HG03354 (cell line): Measurements from ENCODE around the gene IGFL1.
"Not testable (repeated sequence)": the region's sequence is repeated elsewhere in the genome, so short reads cannot be mapped to it uniquely, and the experiment has no call there.

ENCODE experiments used
- ATAC-seq: cut with Tn5 transposase; IDR thresholded peaks from one replicate; pipeline ENCODE4 v1.9.1; 2021; ENCODE audit warnings: mild to moderate bottlenecking; ENCODE audit not compliant: unreplicated experiment, poor library complexity, severe bottlenecking

IGFL1 gene

DNA sequence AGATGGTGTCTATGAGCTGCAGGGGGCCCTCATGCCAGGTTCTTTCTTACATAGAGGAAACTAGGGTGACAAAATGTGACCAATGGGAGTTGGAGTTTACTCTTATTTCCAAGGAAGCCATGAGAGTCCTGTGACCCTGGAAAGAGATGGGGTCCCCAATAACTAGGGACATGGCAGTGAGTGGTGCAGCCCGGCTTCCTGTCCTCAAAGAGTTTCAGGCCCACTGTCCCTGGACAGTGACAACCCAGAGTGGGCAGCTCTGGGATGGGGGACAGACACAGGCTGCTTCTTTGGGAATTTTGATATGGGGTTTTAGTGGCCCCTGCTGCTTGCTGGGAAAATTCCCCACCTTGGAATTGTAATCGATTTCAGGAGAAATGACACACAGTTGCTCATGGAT is 8.4 kb upstream of the IGFL1 start:
- no peak for ATAC-seq

DNA sequence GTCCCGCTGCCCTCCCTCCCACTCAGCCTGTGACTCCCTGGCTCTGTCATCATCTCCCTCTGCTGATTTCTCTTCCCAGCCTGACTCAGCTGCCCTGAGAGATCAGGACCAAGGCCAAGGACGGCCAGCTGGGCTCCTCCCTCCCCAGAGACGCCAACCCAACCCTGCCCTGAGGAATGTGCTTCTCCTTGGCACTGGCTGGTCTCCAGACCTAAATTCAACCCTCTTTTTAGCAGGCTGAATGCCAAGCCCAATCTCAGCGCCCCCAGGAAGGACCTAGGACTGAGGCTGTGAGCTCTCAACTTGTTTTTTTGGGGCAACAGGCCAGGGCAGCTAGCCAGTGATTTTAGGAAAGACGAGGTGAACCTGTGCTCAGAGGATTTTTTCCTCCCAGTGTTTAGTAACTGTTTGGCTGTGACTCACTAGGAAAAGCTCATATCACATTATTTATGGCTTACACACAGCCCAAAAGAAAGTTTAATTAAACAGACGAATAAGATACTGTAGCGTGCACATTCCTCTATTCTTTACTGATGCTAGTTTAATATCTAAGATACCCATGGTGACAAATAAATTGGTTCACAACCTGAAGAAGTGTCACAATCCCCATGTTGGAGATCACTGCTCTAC is 7.4 kb upstream of the IGFL1 start:
- no peak for ATAC-seq

DNA sequence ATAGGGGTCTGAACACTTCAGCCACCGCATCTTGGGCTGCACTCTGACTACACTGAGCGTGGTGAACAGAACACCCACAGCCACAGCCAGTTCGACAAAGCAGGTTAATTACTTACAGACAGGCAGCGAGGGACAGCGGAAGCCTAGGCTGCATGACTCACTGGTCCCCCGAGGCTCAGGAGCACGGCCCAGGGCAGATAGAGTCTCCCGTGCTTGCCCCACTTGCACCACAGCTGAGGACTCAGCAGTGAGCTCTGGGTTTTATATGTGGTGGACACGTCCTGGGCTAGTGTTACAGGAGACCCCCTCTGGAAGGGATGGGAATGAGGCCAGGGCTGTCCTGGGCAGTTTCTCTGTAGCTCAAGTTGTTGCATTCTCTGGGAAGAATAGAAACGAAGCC is 5.8 kb upstream of the IGFL1 start:
- ATAC-seq = not testable (repeated sequence)

DNA sequence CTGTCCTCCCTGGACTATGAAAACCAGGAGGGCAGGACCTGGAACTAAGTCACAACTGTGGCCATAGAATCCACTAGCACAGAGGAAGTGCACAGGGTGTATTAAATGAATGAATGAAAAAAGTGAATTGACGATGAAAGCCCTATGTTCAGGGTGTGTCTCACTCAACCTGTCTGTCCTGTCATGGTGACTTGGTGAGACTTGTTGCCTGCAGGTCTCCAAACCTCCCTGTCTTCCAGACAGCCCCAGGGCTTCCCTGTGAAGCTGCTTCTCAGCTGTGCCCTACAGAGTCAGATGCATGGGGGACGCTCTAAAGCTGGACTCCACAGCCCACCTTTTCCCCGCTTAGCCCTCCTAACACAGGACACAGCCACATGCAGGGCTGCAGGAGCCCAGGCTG is 4.8 kb upstream of the IGFL1 start:
- ATAC-seq = no peak

DNA sequence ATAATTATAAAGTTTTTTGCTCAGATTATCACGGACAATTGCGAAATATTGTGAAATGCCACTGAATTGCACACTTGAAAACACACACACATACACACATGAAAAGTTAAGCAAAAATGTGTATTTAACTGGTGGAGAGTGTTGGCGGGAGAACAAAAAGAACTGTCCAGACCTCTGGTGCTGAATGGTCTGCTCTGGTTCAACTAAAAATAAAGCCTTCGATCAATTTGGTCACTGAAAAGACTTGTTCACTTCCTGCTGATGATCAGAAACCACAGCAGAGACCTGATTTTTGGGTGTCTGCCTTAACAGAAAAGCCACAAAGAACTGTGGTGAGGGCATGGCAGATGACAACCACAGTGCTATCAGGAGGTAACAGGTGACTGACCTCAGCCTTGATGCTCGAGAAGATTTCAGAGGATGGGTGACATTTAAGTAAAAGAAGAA is 4.0 kb upstream of the IGFL1 start:
- ATAC-seq = no peak

DNA sequence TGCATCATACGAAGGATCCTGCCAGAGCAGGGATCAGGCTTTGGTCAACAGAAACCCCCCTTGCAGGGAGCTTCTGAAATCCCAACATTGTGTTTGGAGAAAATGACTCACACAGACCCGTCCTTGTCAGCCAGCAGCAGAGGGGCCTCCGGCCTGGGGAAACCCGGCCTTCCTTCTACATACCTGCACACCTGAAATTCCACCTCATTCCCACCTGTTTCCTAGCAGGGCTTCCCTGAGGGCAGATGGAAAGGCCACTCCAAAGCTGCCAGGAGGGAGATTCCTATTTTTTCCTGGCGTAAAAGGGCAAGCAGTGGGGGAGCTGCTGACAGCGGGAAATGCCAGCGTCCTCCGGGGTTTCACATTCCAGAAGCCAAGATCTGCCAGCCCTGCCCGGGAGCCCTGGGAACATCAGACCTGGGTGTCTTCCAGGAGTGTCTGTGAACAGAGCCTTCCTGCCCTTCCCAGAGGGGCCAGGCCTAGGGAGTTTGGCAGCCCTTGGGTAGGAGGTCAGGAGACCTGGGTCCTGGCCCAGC is 3.0 kb upstream of the IGFL1 start:
- ATAC-seq = no peak

DNA sequence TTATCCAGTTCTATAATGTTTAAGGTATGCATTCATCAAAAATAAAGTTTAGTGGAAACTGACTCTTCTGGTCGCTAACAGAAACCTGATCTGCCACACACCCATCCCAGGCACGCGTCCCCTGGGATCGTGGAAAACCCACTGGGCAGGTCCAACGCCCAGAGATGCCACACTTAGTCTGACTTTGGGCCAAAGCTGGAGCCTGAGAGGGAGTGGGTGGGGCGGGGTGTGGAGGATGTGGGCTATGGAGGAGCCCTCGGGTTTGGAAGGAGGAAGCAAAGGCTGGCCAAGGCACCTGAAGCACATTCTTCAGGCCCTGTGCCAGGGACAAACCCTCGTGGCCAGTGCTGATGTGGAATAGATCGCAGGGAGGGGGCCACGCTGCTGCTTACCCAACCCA is 2.5 kb downstream of the IGFL1 start:
- no peak for ATAC-seq

DNA sequence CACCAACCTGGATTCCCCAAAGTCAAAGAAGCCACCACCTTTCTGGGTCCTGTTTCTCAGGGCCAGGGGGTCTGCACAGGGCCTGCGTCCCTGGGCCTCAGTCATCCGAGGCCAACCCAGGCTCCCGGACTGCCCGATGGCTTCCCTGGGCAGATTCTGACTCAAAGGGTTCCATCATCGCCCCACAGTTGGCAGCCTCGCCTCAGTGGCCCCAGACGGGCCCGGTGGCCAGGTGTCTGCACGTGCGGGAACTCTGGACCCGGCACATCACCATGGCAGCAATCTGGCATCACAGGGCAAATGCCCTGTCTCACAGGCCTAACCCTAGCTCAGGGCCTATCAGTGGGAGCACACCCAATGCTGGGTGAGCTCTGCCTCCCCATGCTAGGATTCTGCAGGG is 2.9 kb downstream of the IGFL1 start:
- ATAC-seq = no peak

DNA sequence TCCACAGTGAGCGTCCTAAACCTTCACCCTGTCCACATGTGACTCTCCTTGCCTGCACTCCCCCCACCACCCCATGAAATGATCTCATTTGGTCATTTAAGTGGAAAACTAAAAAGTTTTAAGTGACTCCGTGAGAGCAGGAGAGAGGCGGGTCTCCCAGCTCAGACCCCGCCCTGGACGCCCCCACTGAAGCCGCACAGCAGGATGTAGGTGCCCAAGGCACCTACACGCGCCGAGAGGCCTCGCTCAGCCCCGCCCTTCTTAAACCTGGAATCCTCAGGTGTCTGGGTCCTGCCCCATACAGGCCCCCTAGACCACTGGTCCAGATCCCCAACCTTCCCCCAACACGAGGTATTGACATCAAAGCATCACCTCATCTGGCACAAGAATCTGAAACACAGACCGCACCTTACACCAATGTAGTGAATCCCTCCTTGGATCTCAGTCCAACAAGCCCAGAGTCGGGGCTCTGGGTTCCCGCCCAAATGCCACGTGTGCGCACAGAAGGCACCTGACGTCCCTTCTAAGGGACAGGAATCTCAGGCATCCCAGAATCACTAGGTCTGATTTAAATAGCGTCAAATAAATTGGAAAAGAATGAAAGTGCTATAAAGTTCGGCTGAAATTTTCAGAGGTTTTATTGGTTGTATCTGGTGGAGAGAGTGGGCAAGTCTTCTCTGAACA is 3.5 kb downstream of the IGFL1 start:
- no peak for ATAC-seq

DNA sequence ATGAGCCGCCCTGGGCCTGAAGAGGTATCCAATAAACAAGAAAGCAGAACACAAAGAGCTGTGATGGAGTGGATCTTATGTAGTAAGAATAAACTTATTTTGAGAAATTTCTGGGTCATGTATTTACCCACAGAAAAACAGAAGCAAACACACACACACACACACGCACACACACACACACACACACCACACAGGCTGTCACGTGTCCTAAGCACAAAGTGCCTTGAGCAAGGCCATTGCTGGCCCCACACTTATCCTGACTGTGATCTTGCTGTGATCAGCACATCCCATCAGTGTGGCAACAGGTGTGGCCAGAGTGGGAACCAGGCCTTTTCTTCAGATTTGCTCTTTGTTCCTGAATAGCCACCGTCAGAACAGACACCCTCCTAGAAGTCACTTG is 4.3 kb downstream of the IGFL1 start:
- ATAC-seq = not testable (repeated sequence)

DNA sequence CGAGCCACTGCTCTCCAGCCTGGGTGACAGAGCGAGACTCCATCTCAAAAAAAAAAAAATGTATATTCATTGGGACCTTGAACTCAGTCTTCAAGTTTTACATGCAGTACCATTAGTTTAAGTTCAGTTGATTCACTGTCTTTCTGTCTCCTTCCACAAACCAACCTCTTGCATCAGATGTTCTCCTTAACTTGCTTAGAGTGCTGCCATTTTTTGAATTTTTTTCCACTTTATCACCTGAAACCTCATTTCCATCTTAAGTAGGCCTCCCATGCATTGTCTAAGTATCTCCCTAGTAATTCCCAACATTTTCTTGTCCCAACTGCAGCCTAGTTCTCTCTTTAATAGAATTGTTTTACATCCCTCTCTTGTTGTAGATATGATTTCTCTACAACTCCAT is 8.6 kb downstream of the IGFL1 start:
- ATAC-seq = not testable (repeated sequence)

DNA sequence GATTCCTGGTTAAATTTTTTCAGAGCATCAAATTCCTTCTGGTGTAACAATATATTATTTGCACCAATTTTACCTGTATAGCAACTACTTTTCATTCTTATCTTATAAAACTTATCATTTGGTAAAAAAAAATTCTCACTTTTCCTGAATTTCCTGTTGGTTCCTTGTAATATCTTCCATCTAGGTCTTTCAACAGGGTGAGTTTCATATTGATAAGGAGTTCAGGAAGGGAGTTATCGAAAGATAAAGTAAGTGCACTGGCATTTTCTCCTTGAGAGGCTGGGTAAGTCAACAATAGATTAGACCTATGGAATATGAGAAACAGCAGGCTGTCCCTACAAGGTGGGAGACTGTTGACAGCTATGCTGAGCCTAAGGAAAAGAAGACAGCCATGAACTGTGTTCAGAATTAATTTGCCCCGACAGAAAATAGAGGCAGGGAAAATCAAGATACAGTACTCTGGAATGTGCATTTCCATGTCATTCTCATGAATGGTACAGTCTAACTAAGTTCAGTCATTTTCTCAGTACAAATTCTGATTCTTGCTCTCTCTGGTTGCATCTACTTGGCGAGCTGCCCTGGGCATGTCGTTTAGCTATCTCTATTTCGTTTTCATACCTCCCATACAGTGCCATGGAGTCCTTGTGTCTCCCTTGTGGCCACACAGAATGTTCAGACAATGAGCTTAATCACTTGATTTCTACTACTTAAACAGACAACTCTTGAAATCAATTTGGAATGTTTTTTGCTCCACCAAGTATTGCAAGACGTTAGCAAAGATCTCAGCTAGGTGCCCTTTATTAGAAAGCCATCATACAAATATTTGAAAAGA is 9.9 kb downstream of the IGFL1 start:
- no peak for ATAC-seq

DNA sequence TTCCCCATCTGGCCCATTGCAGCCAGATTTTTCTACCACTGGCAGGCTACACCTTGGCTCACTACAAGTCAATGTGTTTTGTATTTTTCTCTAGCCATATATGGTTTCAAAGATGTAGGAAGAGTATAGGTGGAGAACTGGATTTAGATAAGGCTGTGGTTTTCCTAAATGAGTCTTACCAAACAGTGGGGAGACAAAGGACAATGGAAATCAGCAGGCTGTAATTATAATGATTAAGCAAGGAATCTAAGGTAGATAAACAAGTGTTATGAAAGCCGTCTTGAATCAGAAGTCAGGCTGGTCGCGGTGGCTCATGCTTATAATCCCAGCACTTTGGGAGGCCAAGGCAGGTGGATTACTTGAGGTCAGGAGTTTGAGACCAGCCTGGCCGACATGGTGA is 11.2 kb downstream of the IGFL1 start:
- ATAC-seq = no peak

DNA sequence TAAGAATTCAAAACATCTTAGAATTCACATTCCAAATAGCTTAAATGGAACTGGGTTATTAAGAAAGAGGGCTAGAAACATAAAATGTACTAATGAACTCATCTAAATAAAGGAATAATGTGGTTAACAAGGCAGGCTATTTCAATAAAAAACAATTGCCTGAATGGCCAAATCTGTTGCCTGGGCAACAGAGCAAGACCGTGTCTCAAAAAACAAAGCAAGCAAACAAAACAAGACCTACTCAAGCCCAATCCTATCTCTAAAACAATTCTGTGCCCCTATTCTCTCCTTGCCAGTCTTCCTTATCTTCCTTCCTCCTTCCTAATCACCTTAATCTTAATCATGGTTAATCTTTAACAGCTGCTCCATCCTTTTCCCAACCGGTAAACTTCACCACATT is 12.1 kb downstream of the IGFL1 start:
- ATAC-seq = no peak

DNA sequence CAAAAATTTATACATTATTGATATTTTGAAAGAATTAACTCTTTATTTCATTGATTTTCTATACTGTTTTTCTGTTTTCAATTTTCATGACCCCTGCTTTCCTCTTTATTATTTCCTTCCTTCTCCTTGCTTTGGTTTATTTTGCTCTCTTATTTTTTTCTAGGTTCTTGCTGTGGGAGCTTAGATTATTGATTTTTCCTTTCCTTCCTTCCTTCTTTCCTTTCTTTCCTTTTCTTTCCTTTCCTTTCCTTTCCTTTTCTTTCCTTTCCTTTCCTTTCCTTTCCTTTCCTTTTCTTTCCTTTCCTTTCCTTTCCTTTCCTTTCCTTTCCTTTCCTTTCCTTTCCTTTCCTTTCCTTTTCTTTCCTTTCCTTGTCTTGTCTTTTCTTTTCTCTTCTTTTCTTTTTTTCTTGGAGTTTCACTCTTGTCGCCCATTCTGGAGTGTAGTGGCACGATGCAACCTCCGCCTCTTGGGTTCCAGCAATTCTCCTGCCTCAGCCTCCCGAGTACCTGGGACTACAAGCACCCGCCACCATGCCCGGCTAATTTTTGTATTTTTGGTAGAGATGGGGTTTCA is 13.6 kb downstream of the IGFL1 start:
- not testable (repeated sequence) for ATAC-seq

DNA sequence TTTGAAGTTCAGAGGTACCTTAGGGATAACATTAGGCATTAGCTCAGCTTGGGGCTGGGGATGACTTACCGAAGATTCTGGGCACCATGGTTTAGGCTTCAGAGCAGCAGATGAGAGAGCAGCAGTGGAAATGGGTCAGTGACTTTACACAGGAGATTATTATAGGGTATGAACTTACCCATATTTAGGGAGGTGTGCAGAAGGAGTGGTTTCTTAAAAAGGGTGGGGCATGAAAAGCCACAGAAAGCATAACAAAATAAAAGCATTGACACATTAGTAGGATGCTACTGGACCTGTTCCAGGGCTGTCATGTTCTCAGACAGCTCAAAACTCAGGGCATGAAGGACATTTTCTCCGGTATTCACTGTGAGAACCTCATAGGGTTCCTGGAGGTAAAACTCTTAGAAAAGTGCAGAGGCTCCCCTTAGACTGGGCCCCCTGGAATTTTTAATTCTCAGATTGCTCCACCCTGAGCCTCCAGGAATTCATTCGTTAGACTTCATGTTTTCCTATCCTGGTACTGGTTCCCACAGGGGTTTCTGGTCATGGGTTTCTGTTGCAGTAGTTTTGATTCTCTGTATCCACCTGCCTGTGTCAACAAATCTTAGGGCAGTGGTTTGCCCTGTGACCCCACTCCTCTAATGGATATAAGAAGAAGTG is 20.7 kb downstream of the IGFL1 start:
- ATAC-seq = no peak

DNA sequence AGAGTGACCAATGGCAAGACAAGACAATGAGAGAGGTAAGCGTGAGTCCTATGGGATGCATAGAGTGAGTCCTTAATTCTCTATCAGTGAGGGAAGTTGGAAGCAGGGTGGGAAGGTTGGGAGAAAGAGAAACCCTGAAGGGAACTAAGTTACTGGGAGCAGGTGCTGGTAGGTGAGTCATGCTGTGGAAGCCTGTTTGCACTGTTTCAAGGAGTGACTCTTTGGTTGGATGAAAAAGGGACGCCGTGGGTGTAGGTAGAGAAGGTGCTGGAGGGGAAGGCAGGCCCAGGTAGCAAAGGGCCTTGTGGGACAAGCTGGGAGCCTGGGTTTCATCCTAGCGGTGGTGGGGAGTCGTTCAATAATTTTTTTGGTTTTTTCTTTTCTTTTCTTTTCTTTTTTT is 21.9 kb downstream of the IGFL1 start:
- ATAC-seq = no peak

DNA sequence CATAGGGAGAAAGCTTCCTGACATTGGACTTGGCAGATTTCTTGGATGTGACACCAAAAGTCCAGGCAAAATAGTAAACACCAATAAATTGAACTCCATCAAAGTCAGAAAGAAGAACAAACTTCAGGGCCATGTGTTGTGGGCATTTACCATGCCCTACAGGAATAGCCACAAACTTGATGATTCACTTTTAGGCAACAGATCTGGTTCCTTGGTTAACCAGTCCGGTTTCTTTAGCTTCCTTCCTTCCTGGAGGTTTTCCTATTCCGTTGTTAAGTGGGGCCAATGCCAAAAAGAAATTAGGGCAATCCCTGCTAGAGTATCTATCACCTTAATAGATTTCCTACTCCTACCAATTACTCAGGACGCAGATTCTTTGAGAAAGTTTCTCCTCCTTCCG is 25.2 kb downstream of the IGFL1 start:
- no peak for ATAC-seq

DNA sequence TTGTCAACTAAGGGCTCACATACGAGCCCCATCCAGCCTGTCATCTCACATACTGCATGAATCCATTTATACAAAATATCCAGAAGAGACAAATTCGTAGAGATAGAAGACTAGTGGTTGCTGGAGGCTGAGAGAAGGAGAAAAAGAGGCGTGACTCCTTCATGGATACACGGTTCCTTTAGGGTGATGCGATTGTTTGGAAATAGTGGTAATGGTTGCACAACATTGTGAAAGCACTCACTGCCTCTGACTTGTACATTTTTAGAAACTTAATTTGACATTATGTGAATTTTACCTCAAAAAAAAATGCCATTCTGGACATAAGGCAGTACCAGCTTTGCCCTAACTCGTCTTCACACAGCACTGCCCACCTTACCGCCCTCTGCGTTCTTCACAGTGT is 27.3 kb downstream of the IGFL1 start:
- no peak for ATAC-seq

DNA sequence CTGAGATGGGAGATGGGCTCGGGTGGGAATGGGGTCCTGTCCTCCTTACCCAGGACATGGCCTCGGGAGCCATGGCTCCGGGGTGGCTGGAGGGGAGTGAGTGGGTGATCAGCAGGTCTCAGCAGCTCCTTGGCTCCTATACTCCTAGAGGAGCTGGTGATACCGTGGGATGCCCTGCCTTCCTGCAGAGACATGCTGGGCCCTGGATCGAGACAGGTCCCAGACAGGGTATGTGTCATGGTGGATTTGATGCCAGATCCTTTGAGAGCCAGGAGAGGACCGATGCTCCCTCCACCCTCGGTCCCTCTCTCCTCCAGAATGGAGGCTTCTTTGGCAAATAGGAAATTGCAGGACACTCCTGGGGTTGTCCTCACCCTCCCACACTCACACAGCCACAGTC is 32.0 kb downstream of the IGFL1 start:
- not testable (repeated sequence) for ATAC-seq
